HG02870 (cell line): Measurements from ENCODE around the gene BDNF.

ENCODE experiments used
- ATAC-seq: cut with Tn5 transposase; IDR thresholded peaks from one replicate; pipeline ENCODE4 v1.9.1; 2021; ENCODE audit warnings: mild to moderate bottlenecking, moderate library complexity; ENCODE audit not compliant: unreplicated experiment

The BDNF gene

DNA sequence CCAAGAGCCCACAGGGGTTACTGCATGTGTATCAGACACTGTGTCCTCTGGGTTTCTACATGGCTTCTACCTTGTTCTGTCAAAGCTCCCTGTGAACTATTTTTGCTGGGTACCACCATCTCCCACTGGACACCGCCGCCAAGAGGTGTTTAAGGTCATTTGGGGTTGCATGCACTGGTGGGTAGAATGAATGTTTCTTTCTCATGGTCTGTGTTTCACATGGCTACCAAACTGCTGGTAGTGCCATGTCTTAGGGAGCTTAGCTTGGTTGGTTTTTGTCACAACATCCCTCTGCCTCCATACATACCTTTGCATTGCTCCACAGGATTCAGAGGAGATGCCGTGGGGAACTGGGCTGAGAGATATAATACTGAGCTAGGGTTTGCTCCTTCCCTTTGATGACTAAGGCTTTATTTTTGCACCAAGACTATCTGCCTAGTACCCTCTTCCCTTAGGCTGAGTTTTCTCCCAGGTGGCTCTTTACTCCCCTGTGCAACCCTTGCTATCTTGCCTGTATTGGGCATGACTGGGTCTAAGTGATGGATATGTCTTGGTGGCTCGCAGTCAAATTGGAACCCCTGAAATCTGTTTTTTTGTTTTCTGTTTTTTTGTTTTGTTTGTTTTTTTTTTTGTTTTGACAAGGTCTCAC, 73.2 kb downstream of the BDNF start:
- ATAC-seq, result no peak

DNA sequence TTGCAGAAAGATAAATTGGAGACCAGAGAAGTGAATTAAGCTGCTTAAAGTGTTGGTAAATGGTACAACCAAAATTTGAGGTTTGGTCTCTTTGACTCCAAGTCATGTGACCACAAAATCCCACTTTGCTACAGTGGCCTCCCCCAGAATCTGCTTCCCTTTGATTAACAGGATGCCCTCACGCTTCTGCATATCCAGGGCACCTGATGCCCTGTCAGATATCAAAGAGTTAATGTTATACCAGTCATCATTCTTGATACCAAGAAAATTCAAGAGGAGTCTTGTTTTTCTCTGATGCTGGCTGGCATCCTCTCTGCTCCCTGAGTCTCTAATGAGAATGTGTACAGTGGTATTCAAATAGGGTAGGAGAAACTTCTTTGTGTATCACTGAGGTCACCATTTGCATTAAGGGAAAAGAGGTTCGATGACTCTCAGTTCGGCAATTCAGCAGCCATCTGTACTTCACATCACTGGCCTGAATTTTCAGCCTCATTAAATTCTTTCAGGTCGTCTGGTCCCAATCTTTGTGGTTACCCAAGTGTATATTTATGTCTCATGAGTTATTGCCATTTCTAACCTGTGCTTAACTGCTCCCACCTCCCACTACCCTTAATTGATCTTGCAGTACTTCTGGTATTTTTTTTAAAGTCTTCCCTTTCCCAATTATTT, 73.9 kb downstream of the BDNF start:
- peak; percentile 59 for ATAC-seq

- ATAC-seq, result no peak
Observed at GRCh38 chr11:27625347-27625912, 74.8 kb downstream of the BDNF start.

GRCh38 chr11:27623945-27624523, 76.2 kb downstream of the BDNF start:
- ATAC-seq, result no peak

- ATAC-seq, result no peak
Observed at GRCh38 chr11:27622541-27623300, 77.5 kb downstream of the BDNF start.

- no peak for ATAC-seq
Observed at GRCh38 chr11:27621405-27622161, 78.7 kb downstream of the BDNF start.

- ATAC-seq, result no peak
Observed at GRCh38 chr11:27619763-27620335, 80.4 kb downstream of the BDNF start.

DNA sequence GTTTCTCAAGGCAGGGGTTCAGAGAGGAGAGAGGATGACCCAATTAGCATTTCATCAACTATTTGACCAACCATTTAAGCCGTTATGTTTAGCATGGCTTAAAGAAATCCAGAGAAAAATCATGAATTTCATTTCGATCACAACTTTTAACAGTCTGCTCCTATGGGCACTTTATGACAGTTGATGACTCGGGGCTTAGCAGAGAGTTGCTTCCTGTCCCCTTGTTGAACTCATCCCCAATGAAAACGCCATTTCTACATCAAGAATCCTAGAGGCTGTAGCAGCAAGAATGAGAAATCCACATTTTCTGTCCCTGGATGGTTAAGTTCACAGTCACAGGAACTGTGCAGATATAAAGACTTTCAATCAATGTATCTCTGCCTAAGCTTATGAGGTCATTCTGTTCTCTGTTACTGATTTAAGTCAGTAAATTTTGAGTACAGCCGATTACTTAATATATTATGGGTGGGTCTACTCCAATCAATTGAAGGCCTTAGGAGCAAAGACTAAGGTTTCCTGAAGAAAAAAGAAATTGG, 81.1 kb downstream of the BDNF start:
- ATAC-seq, result no peak

DNA sequence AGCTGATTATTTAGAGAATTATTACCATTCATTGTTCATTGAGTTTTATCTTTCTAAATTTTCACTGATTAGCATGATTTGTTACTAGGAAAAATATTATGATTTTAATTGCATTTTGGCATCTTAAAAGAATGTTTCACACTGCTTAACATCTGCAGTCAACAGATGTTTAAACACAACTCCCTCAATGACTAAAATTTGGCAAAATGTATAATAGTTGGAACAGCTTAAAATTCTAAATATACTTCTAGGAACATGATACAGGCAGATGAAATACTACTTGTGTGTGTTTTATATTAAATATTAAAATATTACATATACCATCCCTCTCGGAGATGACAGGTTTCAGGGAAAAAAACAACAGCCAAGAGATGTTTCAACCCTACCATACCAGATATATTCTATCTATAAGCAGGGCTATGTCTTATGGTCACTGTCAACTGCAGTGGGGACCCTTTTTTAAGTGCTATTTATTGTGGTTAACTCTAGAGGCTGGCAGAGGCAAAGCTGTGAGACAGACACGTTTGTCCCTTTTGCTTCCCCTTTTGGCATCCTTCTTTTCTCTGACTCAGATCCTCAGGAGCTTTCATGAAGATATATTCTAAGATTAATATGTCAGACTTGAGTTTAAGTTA, 81.9 kb downstream of the BDNF start:
- no peak for ATAC-seq

GRCh38 chr11:27616711-27617110, 83.5 kb downstream of the BDNF start:
- ATAC-seq, result no peak

- ATAC-seq, result no peak
Observed at GRCh38 chr11:27615833-27616232, 84.4 kb downstream of the BDNF start.

GRCh38 chr11:27614092-27614491, 86.2 kb downstream of the BDNF start:
- ATAC-seq, result no peak

DNA sequence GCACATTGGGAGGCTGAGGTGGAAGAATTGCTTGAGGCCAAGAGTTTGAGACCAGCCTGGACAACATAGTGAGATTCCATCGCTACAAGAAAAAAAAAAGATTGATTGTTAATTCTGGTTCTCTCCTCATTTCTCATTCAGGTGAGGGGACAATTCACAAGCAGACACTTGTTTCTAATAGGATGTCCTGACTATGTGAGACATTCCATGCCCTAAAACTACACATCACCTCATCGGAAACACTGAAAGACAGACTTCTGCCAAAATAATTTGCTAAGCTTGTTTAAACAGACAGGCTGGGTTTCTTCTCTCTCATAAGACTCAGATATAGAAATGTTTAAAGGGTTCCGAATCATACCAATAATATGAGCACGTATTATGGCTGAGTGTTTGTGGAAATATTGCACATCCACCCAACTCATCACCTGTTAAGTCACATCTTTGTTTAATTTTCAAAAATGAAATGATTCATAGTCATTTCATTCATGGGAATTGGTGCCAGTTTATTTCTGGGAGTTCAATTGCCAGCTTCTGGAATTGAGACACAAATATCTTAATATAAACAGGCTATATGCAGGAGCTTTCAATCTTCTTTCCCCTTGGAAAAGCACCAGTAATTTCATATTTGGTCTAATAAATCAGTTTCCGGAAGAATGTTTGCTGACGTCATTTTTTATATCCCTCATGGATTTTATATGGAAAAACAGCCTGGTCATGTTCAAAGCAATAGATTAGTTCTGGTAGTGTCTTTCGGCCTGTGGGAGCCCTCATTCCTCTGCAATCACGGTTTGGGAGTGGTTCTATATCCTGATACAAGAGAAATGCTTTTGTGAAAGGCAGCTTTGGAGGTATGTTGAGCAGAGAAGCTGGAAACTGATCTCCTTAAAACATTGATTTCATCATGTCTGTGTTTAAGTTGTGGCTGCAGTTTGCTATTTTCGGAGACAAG, 87.0 kb downstream of the BDNF start:
- ATAC-seq, result no peak

DNA sequence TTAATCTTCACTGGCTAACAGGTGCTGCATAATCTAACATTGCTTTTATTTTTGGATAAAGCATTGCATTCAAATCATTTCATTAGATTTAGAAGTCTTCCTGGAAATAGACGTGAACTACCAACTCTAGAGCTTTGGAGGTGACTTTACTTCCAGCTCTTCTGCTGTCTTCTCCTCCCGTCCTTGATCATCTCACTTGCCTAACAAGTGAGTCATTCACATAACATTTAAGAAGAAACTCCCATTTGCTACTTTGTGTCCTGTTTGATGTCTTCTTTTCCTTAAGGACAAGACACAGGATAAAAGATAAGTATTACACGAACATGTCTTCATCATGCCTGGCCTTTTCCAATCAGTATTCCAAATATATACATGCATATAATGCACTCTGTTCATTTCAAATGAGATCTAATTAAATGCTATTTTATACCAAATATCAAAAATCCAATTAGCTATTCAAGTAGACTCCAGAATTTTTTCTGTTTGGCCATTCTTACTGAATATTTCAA, 88.3 kb downstream of the BDNF start:
- ATAC-seq, result no peak

GRCh38 chr11:27611390-27611789, 88.9 kb downstream of the BDNF start:
- no peak for ATAC-seq

- ATAC-seq, result no peak
Observed at GRCh38 chr11:27610946-27611345, 89.3 kb downstream of the BDNF start.

DNA sequence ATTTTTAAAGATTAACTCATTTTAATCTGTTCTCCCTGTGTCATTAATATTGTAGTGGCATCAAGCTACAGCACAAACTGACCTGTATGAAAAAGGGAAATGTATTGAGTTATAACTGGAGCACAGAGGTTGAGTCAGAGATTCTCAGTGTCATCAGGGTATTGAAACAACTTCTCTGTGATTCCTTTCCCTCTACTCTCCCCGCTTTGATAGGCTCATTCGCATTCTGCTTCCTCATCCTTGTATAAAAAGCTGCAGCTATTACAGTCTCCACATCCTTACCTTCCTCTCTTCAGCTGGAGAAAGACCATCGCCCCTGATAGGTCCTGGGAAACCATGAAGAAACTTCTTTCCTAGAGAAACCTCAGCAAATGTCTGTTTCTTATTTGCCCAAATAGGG, 90.0 kb downstream of the BDNF start:
- ATAC-seq, result no peak

DNA sequence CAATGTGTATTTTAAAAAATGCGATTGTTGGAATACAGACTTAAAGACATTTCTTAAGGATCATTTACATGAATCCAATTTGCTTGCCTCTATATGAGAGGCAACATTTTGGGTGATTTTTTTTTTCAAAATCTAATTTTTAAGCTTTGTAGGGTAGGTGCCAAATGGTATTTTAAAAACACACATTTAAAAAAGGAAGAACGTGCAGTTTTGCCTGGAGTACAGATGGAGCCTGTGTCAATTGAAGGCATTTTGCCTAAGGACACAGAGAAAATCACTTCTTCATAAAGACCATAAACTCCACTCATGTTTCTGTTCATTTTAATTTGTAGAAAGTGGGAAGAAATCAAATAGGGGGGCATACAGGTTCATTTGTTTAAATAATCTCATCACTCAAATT, 91.3 kb downstream of the BDNF start:
- ATAC-seq, result no peak
